IMR-90 (cell line): ENCODE measurements around the gene EDEM1. TPM values are rescaled to one million over a fixed set of nuclear protein-coding genes. Genes with fewer than 3 reads are reported as not detected.

Source experiments
- ATAC-seq: fragments of 200-7000 bp; cut with Tn5 transposase; 2 replicates; pipeline ENCODE4 v1.9.1; 2020; ENCODE audit warnings: low read depth, mild to moderate bottlenecking, moderate library complexity
- BruUV-seq: library from RNA; stranded (reverse); fragments of 400-500 nt; replicated peaks from 2 replicates; lab custom pipeline; 2021; lab: Mats Ljungman, UMichigan
- CTCF ChIA-PET: fragments of 300-600 bp; formaldehyde crosslinking; extraction: SDS; loops from one replicate; lab custom pipeline; 2021; ENCODE audit warnings: antibody characterized with exemption; lab: Yijun Ruan, JAX
- POLR2A ChIA-PET: fragments of 300-600 bp; sonication (Branson Sonifier 250); formaldehyde crosslinking; loops from one replicate; lab custom pipeline; 2022; ENCODE audit warnings: antibody characterized with exemption; ENCODE audit not compliant: unreplicated experiment; lab: Charles Lee
- DNase-seq: peaks from one replicate; pipeline ENCODE4 v3.0.0; 2013
- H2AFZ ChIP-seq: replicated peaks from 2 replicates; pipeline ENCODE3; 2013; ENCODE audit warnings: low read length, mild to moderate bottlenecking; ENCODE audit not compliant: poor library complexity
- H2AK5ac ChIP-seq: 2 replicates; pipeline ENCODE4 v1.6.1; 2013; ENCODE audit warnings: low read depth, low read length, inconsistent platforms
- H2AK9ac ChIP-seq: replicated peaks from 2 replicates; pipeline ENCODE3; 2013; ENCODE audit warnings: mild to moderate bottlenecking, low read depth, low read length, moderate library complexity; ENCODE audit not compliant: poor library complexity
- H2BK120ac ChIP-seq: 2 replicates; pipeline ENCODE4 v1.6.1; 2013; ENCODE audit warnings: low read depth, low read length, inconsistent platforms
- H2BK15ac ChIP-seq: 3 replicates; pipeline ENCODE4 v1.6.1; 2013; ENCODE audit warnings: low read depth, low read length, inconsistent platforms
- H2BK20ac ChIP-seq: 2 replicates; pipeline ENCODE4 v1.6.1; 2013; ENCODE audit warnings: low read depth, mild to moderate bottlenecking, inconsistent platforms, low read length, moderate library complexity
- H2BK5ac ChIP-seq: 2 replicates; pipeline ENCODE4 v1.6.1; 2013; ENCODE audit warnings: mild to moderate bottlenecking, low read depth, low read length, inconsistent platforms; ENCODE audit not compliant: poor library complexity, severe bottlenecking
- H3K14ac ChIP-seq: replicated peaks from 2 replicates; pipeline ENCODE4 v1.6.1; 2013; ENCODE audit warnings: low read depth, low read length, inconsistent platforms
- H3K18ac ChIP-seq: 2 replicates; pipeline ENCODE4 v1.6.1; 2013; ENCODE audit warnings: low read depth, low read length, control low read depth
- H3K23ac ChIP-seq: 2 replicates; pipeline ENCODE4 v1.6.1; 2013; ENCODE audit warnings: low read depth, low read length, inconsistent platforms
- H3K27ac ChIP-seq: 2 replicates; pipeline ENCODE4 v1.5.1; 2013; ENCODE audit warnings: mild to moderate bottlenecking, control low read depth, low read length; ENCODE audit not compliant: insufficient read depth
- H3K27me3 ChIP-seq: 2 replicates; pipeline ENCODE4 v1.6.1; 2013; ENCODE audit warnings: low read length; ENCODE audit not compliant: control insufficient read depth, insufficient read depth
- H3K36me3 ChIP-seq: 2 replicates; pipeline ENCODE4 v1.6.1; 2013; ENCODE audit warnings: low read length, mixed read lengths; ENCODE audit not compliant: control insufficient read depth, insufficient read depth
- H3K4ac ChIP-seq: 2 replicates; pipeline ENCODE4 v1.6.1; 2013; ENCODE audit warnings: low read depth, low read length, inconsistent platforms
- H3K4me1 ChIP-seq: 2 replicates; pipeline ENCODE4 v1.6.1; 2013; ENCODE audit warnings: low read length, mixed read lengths; ENCODE audit not compliant: control insufficient read depth, insufficient read depth
- H3K4me2 ChIP-seq: 2 replicates; pipeline ENCODE4 v1.6.1; 2013; ENCODE audit warnings: low read depth, mild to moderate bottlenecking, control low read depth, low read length, moderate library complexity
- H3K4me3 ChIP-seq: 2 replicates; pipeline ENCODE4 v1.5.1; 2013; ENCODE audit warnings: low read depth, mild to moderate bottlenecking, control low read depth, low read length, moderate library complexity; ENCODE audit not compliant: insufficient read depth
- H3K56ac ChIP-seq: 2 replicates; pipeline ENCODE4 v1.6.1; 2013; ENCODE audit warnings: low read length, inconsistent platforms; ENCODE audit not compliant: insufficient read depth; ENCODE audit errors: extremely low read depth
- H3K79me1 ChIP-seq, 2 experiments: 2 replicates each; pipeline ENCODE4 v1.6.1; 2013; ENCODE audit warnings: low read length in 2 of 2, inconsistent platforms in 1 of 2, low read depth in 1 of 2
- H3K9ac ChIP-seq: 2 replicates; pipeline ENCODE4 v1.6.1; 2013; ENCODE audit warnings: low read depth, low read length, control low read depth
- H3K9me1 ChIP-seq: 2 replicates; pipeline ENCODE4 v1.6.1; 2013; ENCODE audit warnings: low read length, inconsistent platforms; ENCODE audit not compliant: insufficient read depth
- H3K9me3 ChIP-seq: 2 replicates; pipeline ENCODE4 v1.6.1; 2013; ENCODE audit warnings: low read length; ENCODE audit not compliant: control insufficient read depth, insufficient read depth
- H4K20me1 ChIP-seq: 2 replicates; pipeline ENCODE4 v1.6.1; 2013; ENCODE audit warnings: low read length, inconsistent platforms; ENCODE audit not compliant: insufficient read depth
- H4K5ac ChIP-seq: 2 replicates; pipeline ENCODE4 v1.6.1; 2013; ENCODE audit warnings: mild to moderate bottlenecking, low read depth, low read length, control low read depth
- H4K8ac ChIP-seq, 2 experiments: 2 replicates each; pipeline ENCODE4 v1.6.1; 2013; ENCODE audit warnings: low read depth in 2 of 2, low read length in 2 of 2, control low read depth in 1 of 2, inconsistent platforms in 1 of 2
- H4K91ac ChIP-seq: 2 replicates; pipeline ENCODE4 v1.6.1; 2013; ENCODE audit warnings: low read depth, low read length, inconsistent platforms; ENCODE audit not compliant: insufficient read depth
- BHLHE40 ChIP-seq: fragments of 150-350 bp; IDR thresholded peaks from 2 replicates; pipeline ENCODE4 v1.6.1; 2016; ENCODE audit warnings: mild to moderate bottlenecking, low read depth, low read length
- CEBPB ChIP-seq: IDR thresholded peaks from 2 replicates; pipeline ENCODE4 v1.6.1; 2012; ENCODE audit warnings: low read depth, low read length, improper control_type of control experiment
- CHD1 ChIP-seq: IDR thresholded peaks from 2 replicates; pipeline ENCODE4 v1.6.1; 2012; ENCODE audit warnings: low read depth, low read length, improper control_type of control experiment
- ELK1 ChIP-seq: fragments of 150-350 bp; IDR thresholded peaks from 2 replicates; pipeline ENCODE4 v1.6.1; 2016; ENCODE audit warnings: low read depth, mild to moderate bottlenecking, low read length, moderate library complexity, borderline replicate concordance
- FOS ChIP-seq: fragments of 150-350 bp; IDR thresholded peaks from 2 replicates; pipeline ENCODE4 v1.6.1; 2016; ENCODE audit warnings: low read depth, low read length
- MAFK ChIP-seq: IDR thresholded peaks from 2 replicates; pipeline ENCODE4 v1.6.1; 2012; ENCODE audit warnings: low read depth, low read length, improper control_type of control experiment
- MAZ ChIP-seq: IDR thresholded peaks from 2 replicates; pipeline ENCODE4 v1.6.1; 2012; ENCODE audit warnings: low read depth, mild to moderate bottlenecking, low read length, improper control_type of control experiment, moderate library complexity, borderline replicate concordance
- MXI1 ChIP-seq: IDR thresholded peaks from 2 replicates; pipeline ENCODE4 v1.6.1; 2012; ENCODE audit warnings: low read depth, mild to moderate bottlenecking, low read length, moderate library complexity, borderline replicate concordance
- NFE2L2 ChIP-seq: fragments of 150-350 bp; IDR thresholded peaks from 2 replicates; pipeline ENCODE4 v1.6.1; 2016; ENCODE audit warnings: low read depth, mild to moderate bottlenecking, low read length
- POLR2A ChIP-seq: IDR thresholded peaks from 2 replicates; pipeline ENCODE4 v1.6.1; 2012; ENCODE audit warnings: mild to moderate bottlenecking, low read depth, low read length
- RAD21 ChIP-seq: IDR thresholded peaks from 2 replicates; pipeline ENCODE4 v1.6.1; 2012; ENCODE audit warnings: low read length, improper control_type of control experiment
- RFX5 ChIP-seq: IDR thresholded peaks from 2 replicates; pipeline ENCODE4 v1.8.0; 2012; ENCODE audit warnings: low read depth, mild to moderate bottlenecking, low read length, moderate library complexity
- WGBS, 2 experiments: methylation state at CpG; one replicate each; pipeline versions ENCODE4 v1.1.5 to v1.1.7; 2013; ENCODE audit warnings: missing lambda C conversion rate in 2 of 2; ENCODE audit not compliant: insufficient read length in 1 of 2; ENCODE audit errors: extremely low coverage in 2 of 2; 5-methylcytosine and 5-hydroxymethylcytosine counted together
- dilution Hi-C: fragments of 300-500 bp; cut with HindIII; formaldehyde crosslinking; loops from one replicate; pipeline ENCODE4 v1.14.3; 2018; ENCODE audit warnings: low sequenced_read_pairs; ENCODE audit not compliant: unreplicated experiment
- in situ Hi-C: fragments of 300-500 bp; cut with MboI; formaldehyde crosslinking; loops from 3 replicates; pipeline ENCODE4 v1.14.3; 2019; ENCODE audit warnings: low sequenced_read_pairs, inconsistent platforms, mixed read lengths
- intact Hi-C: fragments of 100-400 bp; cut with micrococcal nuclease; formaldehyde crosslinking; loops from 2 replicates; pipeline ENCODE4 v1.10.0; 2022
- polyA plus RNA-seq, 3 experiments: library from polyadenylated mRNA; depleted of rRNA; stranded (reverse); fragments of >200 nt; gene quantifications; 2 replicates each; pipeline ENCODE4 v1.2.3, GENCODE V29; 2012; ENCODE audit warnings: low replicate concordance in 1 of 3
- total RNA-seq: library from RNA; depleted of rRNA; stranded (reverse); fragments of >200 nt; gene quantifications from 2 replicates; pipeline ENCODE4 v1.2.3, GENCODE V29; 2012
- TF ChIP-seq, protein P1 (sequence below): conservative IDR thresholded peaks from 2 replicates; pipeline ENCODE4 v1.5.1; 2012; ENCODE audit warnings: mild to moderate bottlenecking, low read depth, low read length, improper control_type of control experiment
- TF ChIP-seq, protein P2 (sequence below): fragments of 150-350 bp; IDR thresholded peaks from 2 replicates; pipeline ENCODE4 v1.6.1; 2017; ENCODE audit warnings: mild to moderate bottlenecking, antibody characterized with exemption, low read length, low read depth

EDEM1 gene
- total and polyA plus RNA-seq, 2 of the 4 experiments (the other 2 are of a cell fraction), result 23.5 to 27.0 TPM

DNA sequence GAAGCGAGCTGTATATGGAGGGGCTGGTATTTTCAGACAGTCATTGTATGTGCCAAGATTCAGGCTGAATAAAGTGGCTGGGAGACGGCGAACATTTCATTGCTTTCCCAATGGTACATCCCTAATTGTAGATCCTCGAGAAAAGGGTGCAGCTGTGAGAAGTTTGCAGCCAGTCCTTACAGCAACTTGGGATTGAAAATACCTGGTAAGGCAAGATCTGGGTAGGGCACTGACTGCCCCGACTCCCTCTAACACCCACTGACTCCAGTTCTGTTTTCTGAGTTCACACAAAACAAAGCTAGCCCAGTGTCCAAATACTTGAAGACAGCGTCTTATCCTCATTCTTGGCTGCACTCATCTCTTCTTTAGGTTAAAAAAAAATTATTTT, 63.7 kb downstream of the EDEM1 start:
- CTCF ChIA-PET, result no interaction called here
- POLR2A ChIA-PET, result no interaction called here
- 33% methylated on average over 1 of the region's 6 CpGs; no CpG with 5 or more reads in 1 of the 2 experiments for WGBS, 2 experiments
- Histone ChIP-seq H3K4ac (no peak overlapping the region), H4K20me1 (no peaks in the 10 kb centered on the region), H2BK5ac (no peak overlapping the region), H3K56ac (no peak overlapping the region), H3K36me3 (no peaks in the 10 kb centered on the region), H4K91ac (no peak overlapping the region), H3K27ac (no peak overlapping the region), H2AK5ac (no peak overlapping the region), H2BK20ac (no peak overlapping the region), H3K18ac (no peak overlapping the region), H2BK15ac (no peak overlapping the region), H3K14ac (no peak overlapping the region), H3K4me1 (no peaks in the 10 kb centered on the region), H3K27me3 (peaks cover 4% of the 10 kb centered on the region; the same call in 1 of the 2 replicates), H4K5ac (no peak overlapping the region), H3K9me1 (no peaks in the 10 kb centered on the region), H3K4me2 (peak overlapping the region; percentile 91), H2BK120ac (no peak overlapping the region), H2AFZ (no peak overlapping the region), H3K9ac (no peak overlapping the region), H3K23ac (no peak overlapping the region), H3K9me3 (no peaks in the 10 kb centered on the region), H4K8ac (no peak overlapping the region), H3K4me3 (peak overlapping the region; percentile 51; the same call in 1 of the 2 replicates), H3K79me1 (no peaks in the 10 kb centered on the region), H2AK9ac (no peak overlapping the region)
- TF ChIP-seq MAFK (no peak), ELK1 (no peak), MAZ (no peak), FOS (no peak), RAD21 (no peak), CEBPB (no peak), BHLHE40 (no peak), MXI1 (no peak), RFX5 (no peak), POLR2A (no peak), CHD1 (no peak), NFE2L2 (no peak)
- TF ChIP-seq, protein P1, sequence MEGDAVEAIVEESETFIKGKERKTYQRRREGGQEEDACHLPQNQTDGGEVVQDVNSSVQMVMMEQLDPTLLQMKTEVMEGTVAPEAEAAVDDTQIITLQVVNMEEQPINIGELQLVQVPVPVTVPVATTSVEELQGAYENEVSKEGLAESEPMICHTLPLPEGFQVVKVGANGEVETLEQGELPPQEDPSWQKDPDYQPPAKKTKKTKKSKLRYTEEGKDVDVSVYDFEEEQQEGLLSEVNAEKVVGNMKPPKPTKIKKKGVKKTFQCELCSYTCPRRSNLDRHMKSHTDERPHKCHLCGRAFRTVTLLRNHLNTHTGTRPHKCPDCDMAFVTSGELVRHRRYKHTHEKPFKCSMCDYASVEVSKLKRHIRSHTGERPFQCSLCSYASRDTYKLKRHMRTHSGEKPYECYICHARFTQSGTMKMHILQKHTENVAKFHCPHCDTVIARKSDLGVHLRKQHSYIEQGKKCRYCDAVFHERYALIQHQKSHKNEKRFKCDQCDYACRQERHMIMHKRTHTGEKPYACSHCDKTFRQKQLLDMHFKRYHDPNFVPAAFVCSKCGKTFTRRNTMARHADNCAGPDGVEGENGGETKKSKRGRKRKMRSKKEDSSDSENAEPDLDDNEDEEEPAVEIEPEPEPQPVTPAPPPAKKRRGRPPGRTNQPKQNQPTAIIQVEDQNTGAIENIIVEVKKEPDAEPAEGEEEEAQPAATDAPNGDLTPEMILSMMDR, result no peak
- TF ChIP-seq, protein P2, sequence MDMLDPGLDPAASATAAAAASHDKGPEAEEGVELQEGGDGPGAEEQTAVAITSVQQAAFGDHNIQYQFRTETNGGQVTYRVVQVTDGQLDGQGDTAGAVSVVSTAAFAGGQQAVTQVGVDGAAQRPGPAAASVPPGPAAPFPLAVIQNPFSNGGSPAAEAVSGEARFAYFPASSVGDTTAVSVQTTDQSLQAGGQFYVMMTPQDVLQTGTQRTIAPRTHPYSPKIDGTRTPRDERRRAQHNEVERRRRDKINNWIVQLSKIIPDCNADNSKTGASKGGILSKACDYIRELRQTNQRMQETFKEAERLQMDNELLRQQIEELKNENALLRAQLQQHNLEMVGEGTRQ, result no peak
- dilution Hi-C loops (no loop called here), in situ Hi-C loops (no loop called here), intact Hi-C loops (no loop called here)
- ATAC-seq (no peak; the same call in 1 of the 2 replicates), DNase-seq (no peak)
- BruUV-seq, result no TSS peak
